Caco-2 (cell line): Measurements from ENCODE around the gene KLHL2. TPM values are rescaled to one million over a fixed set of nuclear protein-coding genes. Genes with fewer than 3 reads are reported as not detected.

ENCODE experiments used
- BruUV-seq: library from RNA; stranded (reverse); fragments of 400-500 nt; replicated peaks from 2 replicates; lab custom pipeline; 2021; lab: Mats Ljungman, UMichigan
- CTCF ChIA-PET: fragments of 300-600 bp; sonication (Branson Sonifier 250); formaldehyde crosslinking; loops from one replicate; lab custom pipeline; 2022; ENCODE audit warnings: antibody characterized with exemption; lab: Charles Lee
- POLR2A ChIA-PET: fragments of 300-600 bp; sonication (Branson Sonifier 250); formaldehyde crosslinking; loops from one replicate; lab custom pipeline; 2022; ENCODE audit warnings: antibody characterized with exemption; lab: Charles Lee
- DNase-seq, 2 experiments: peaks; one replicate each; pipeline versions ENCODE4 v3.0.0 to v3.0.0-alpha.2; 2020 to 2022
- H3K27me3 ChIP-seq: replicated peaks from 2 replicates; pipeline ENCODE4 v1.6.0; 2011; ENCODE audit warnings: low read length; ENCODE audit not compliant: control insufficient read depth, insufficient read depth
- H3K36me3 ChIP-seq: 2 replicates; pipeline ENCODE4 v1.5.1; 2011; ENCODE audit warnings: low read length; ENCODE audit not compliant: control insufficient read depth, insufficient read depth
- H3K4me1 ChIP-seq: fragments of 250-450 bp; sonication (Bioruptor Pico); 2 replicates; pipeline ENCODE4 v1.5.1; 2020; ENCODE audit warnings: mild to moderate bottlenecking
- H3K4me3 ChIP-seq: 2 replicates; pipeline ENCODE4 v1.5.1; 2011; ENCODE audit warnings: low read depth, mild to moderate bottlenecking, control low read depth, low read length
- H3K9me3 ChIP-seq: fragments of 250-450 bp; sonication (Bioruptor Pico); 2 replicates; pipeline ENCODE4 v1.5.1; 2020; ENCODE audit warnings: mild to moderate bottlenecking, moderate library complexity
- H3K27ac Mint-ChIP-seq: one replicate; pipeline ENCODE4 v1.8.0; 2022; ENCODE audit warnings: mixed read lengths; ENCODE audit not compliant: unreplicated experiment
- H3K27me3 Mint-ChIP-seq: one replicate; pipeline ENCODE4 v1.8.0; 2022; ENCODE audit warnings: mixed read lengths; ENCODE audit not compliant: insufficient read depth, unreplicated experiment
- H3K36me3 Mint-ChIP-seq: one replicate; pipeline ENCODE4 v1.8.0; 2022; ENCODE audit warnings: mild to moderate bottlenecking, mixed read lengths; ENCODE audit not compliant: insufficient read depth, unreplicated experiment
- H3K4me1 Mint-ChIP-seq: one replicate; pipeline ENCODE4 v1.8.0; 2022; ENCODE audit warnings: low read depth, mixed read lengths; ENCODE audit not compliant: unreplicated experiment
- H3K4me3 Mint-ChIP-seq: one replicate; pipeline ENCODE4 v1.8.0; 2022; ENCODE audit warnings: mild to moderate bottlenecking, moderate library complexity, mixed read lengths; ENCODE audit not compliant: unreplicated experiment
- H3K9me3 Mint-ChIP-seq: one replicate; pipeline ENCODE4 v1.8.0; 2022; ENCODE audit warnings: mixed read lengths; ENCODE audit not compliant: unreplicated experiment
- intact Hi-C: fragments of 100-400 bp; cut with micrococcal nuclease; formaldehyde crosslinking; loops from one replicate; pipeline ENCODE4 v1.10.0; 2022; ENCODE audit not compliant: unreplicated experiment
- total RNA-seq: library from RNA; stranded (reverse); gene quantifications from 2 replicates; pipeline ENCODE4 v1.2.3, GENCODE V29; 2022
- TF ChIP-seq, protein P1 (sequence below), 2 experiments: fragments of 200-600 bp in 1 of 2; IDR thresholded peaks; 1 replicate in 1 of 2; 2 replicates in 1 of 2; pipeline versions ENCODE4 v1.5.1 to v1.8.0; 2011 to 2022; ENCODE audit warnings: antibody characterized with exemption in 1 of 2, control low read depth in 1 of 2, inconsistent platforms in 1 of 2, low read depth in 1 of 2, low read length in 1 of 2, mild to moderate bottlenecking in 1 of 2, moderate library complexity in 1 of 2; ENCODE audit not compliant: insufficient read depth in 1 of 2, severe bottlenecking in 1 of 2, unreplicated experiment in 1 of 2

Gene KLHL2
- total RNA-seq, 1 experiment from 2014 or later, result 15.9 TPM

DNA sequence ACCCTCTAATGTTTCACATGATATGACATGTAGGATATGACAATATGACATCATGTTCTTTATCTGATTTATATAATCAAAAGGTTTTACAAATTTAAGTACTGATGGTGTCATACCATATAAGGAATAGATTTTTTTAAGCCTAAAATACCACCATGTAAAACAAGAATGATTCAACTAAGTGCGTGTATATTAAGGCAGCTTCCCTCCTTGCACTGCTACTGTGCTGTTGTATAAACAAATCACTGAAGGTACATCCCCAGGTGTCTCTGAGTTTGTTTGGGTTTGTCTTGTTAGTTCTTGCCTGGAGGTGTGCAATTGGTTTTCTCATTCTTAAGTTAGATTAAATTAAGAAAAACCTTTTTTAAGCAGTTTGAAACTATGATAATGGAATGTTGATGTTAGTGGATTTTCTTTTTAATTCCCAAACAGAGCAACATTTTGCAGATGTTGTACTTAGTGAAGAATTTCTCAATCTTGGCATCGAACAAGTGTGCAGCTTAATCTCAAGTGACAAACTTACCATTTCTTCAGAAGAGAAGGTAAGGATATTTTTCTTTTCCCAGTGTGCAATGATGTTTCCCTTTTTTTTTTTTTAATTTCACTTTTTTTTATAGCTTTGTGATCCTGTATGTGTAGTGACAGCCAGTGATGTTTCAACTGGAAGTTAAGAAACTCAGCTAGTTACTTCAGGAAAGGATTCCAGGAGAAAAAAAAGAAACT, 86.7 kb downstream of the KLHL2 start:
- Histone ChIP-seq H3K4me3 (no peak overlapping the region), H3K9me3 (no peaks in the 10 kb centered on the region), H3K27me3 (no peaks in the 10 kb centered on the region), H3K36me3 (no peaks in the 10 kb centered on the region), H3K4me1 (no peaks in the 10 kb centered on the region)
- ChIA-PET POLR2A (interaction anchor here (0.6 kb wide), 1 partner anchor 121 kb away, joined by 3 read pairs; no protein-coding TSS in a partner anchor), CTCF (no interaction called here)
- Mint-ChIP-seq H3K27me3 (no peaks in the 10 kb centered on the region), H3K4me3 (no peak overlapping the region), H3K36me3 (peaks cover 7% of the 10 kb centered on the region), H3K4me1 (no peaks in the 10 kb centered on the region), H3K9me3 (no peaks in the 10 kb centered on the region), H3K27ac (no peak overlapping the region)
- no peak for DNase-seq
- TF ChIP-seq, protein P1, sequence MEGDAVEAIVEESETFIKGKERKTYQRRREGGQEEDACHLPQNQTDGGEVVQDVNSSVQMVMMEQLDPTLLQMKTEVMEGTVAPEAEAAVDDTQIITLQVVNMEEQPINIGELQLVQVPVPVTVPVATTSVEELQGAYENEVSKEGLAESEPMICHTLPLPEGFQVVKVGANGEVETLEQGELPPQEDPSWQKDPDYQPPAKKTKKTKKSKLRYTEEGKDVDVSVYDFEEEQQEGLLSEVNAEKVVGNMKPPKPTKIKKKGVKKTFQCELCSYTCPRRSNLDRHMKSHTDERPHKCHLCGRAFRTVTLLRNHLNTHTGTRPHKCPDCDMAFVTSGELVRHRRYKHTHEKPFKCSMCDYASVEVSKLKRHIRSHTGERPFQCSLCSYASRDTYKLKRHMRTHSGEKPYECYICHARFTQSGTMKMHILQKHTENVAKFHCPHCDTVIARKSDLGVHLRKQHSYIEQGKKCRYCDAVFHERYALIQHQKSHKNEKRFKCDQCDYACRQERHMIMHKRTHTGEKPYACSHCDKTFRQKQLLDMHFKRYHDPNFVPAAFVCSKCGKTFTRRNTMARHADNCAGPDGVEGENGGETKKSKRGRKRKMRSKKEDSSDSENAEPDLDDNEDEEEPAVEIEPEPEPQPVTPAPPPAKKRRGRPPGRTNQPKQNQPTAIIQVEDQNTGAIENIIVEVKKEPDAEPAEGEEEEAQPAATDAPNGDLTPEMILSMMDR (IDR thresholded peaks at IDR 0.05; ENCODE audit: insufficient read depth in 1 of 2, low read depth in 1 of 2, low read length in 1 of 2, severe bottlenecking in 1 of 2, unreplicated experiment in 1 of 2), result no peak
- no TSS peak for BruUV-seq
- intact Hi-C loops, result no loop called here

DNA sequence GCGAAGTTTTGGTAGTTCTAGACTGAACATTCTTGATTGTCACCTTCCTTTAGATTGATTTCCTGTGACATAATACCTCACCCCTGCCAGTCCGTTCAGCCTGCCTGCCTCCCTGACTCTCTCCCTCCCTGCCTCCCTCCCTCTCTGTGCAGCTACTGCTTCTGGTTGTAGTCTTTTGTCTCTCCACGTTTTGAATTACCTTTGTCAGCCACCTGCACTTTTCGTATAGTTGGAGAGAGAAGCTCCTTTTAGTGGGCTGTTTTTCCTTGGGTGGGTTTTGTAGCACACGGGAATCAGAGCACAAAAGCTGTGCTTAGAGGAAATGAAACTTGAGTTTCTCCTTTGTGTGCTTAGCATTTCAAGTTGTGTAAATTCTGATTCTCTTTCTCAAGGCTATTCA, 87.5 kb downstream of the KLHL2 start:
- Mint-ChIP-seq H3K27me3 (no peaks in the 10 kb centered on the region), H3K27ac (no peak overlapping the region), H3K9me3 (no peaks in the 10 kb centered on the region), H3K4me1 (no peaks in the 10 kb centered on the region), H3K4me3 (no peak overlapping the region), H3K36me3 (peaks cover 7% of the 10 kb centered on the region)
- Histone ChIP-seq H3K4me1 (no peaks in the 10 kb centered on the region), H3K36me3 (no peaks in the 10 kb centered on the region), H3K27me3 (no peaks in the 10 kb centered on the region), H3K9me3 (no peaks in the 10 kb centered on the region), H3K4me3 (no peak overlapping the region)
- ChIA-PET CTCF (no interaction called here), POLR2A (interaction anchor here (0.6 kb wide), 1 partner anchor 121 kb away, joined by 3 read pairs; no protein-coding TSS in a partner anchor)
- no peak for DNase-seq
- intact Hi-C loops, result no loop called here
- no TSS peak for BruUV-seq
- TF ChIP-seq, protein P1 (IDR thresholded peaks at IDR 0.05; ENCODE audit: insufficient read depth in 1 of 2, low read depth in 1 of 2, low read length in 1 of 2, severe bottlenecking in 1 of 2, unreplicated experiment in 1 of 2), result no peak

DNA sequence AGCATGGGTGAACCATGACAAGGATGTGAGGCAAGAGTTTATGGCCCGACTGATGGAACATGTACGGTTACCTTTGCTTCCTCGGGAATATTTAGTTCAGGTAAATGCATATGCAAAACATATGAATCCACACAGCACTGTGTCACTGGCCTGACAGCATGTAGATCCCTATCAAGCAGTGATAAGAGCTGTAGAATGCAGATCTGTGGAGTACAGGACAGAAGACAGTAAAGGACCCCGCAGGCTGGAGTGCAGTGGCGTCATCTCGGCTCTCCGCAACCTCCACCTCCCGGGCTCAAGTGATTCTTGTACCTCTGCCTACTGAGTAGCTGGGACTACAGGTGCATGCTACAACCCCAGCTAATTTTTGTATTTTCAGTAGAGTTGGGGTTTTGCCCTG, 90.3 kb downstream of the KLHL2 start:
- no peaks in the 10 kb centered on the region for H3K27me3 ChIP-seq
- no peak overlapping the region for H3K4me3 Mint-ChIP-seq
- peaks cover 7% of the 10 kb centered on the region for H3K36me3 Mint-ChIP-seq
- ChIA-PET POLR2A (no interaction called here), CTCF (no interaction called here)
- no peaks in the 10 kb centered on the region for H3K4me1 Mint-ChIP-seq
- no peaks in the 10 kb centered on the region for H3K4me1 ChIP-seq
- H3K27me3 Mint-ChIP-seq, result no peaks in the 10 kb centered on the region
- no peak for DNase-seq
- no peak overlapping the region for H3K4me3 ChIP-seq
- no peak overlapping the region for H3K27ac Mint-ChIP-seq
- H3K9me3 ChIP-seq, result no peaks in the 10 kb centered on the region
- TF ChIP-seq, protein P1 (IDR thresholded peaks at IDR 0.05; ENCODE audit: insufficient read depth in 1 of 2, low read depth in 1 of 2, low read length in 1 of 2, severe bottlenecking in 1 of 2, unreplicated experiment in 1 of 2), result no peak
- intact Hi-C loops, result no loop called here
- no TSS peak for BruUV-seq
- no peaks in the 10 kb centered on the region for H3K36me3 ChIP-seq
- H3K9me3 Mint-ChIP-seq, result no peaks in the 10 kb centered on the region
